ENCODE results near the gene GTF2E1. TPM values are rescaled to one million over a fixed set of nuclear protein-coding genes. Genes with fewer than 3 reads are reported as not detected.
A peak's percentile ranks its signal among the peaks of the same experiment; 100 is the strongest.
"Not testable (repeated sequence)": the region's sequence is repeated elsewhere in the genome, so short reads cannot be mapped to it uniquely, and the experiment has no call there.

The GTF2E1 gene
- polyA plus RNA-seq, 4 donors: 12.8 to 15.8 (median 14.9) TPM

DNA sequence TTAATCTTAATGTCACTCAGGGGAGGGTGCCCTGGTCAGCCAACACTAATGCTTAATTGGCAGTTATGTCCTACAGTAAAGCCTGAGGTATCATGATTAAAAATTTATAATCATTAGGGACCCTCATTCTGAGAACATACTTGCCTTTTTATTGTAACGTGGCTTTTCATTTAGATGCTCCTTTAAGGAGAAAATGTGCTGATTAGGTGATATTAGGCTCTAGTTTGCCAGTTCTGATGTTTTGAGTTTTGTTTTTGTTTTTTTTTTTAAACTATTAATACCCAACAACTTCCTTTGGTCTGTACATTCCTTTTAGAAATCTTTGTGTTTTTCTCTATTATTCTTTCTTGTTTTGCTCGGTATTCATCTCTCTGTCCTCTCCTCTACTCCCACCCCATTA is 10.3 kb downstream of the GTF2E1 start:
- no peak for DNase-seq (ENCODE audit: low read depth in 4 of 4, low spot score in 3 of 4)

DNA sequence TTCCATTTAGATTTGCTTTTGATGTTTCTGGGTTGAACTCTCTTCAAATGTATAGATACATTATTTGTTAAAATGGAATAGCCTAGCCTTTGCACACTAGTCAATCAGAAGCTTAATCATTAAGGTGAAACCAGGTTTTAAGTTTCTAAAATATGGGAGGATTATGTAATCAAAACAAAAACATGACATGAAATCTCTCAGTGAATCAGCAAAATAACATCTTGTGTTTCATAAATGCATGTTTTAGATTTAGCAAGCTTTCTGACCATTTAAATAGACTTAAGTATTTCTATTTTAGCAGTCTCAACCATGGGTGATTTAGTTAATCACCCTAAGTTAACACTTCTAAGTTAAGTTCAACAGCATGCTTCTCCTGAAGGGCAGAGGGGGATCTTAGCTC is 11.3 kb downstream of the GTF2E1 start:
- DNase-seq (ENCODE audit: low read depth in 4 of 4, low spot score in 3 of 4): no peak

GRCh38 chr3:120756061-120756460 is 13.5 kb downstream of the GTF2E1 start:
- no peak for DNase-seq (ENCODE audit: low read depth in 4 of 4, low spot score in 3 of 4)

DNA sequence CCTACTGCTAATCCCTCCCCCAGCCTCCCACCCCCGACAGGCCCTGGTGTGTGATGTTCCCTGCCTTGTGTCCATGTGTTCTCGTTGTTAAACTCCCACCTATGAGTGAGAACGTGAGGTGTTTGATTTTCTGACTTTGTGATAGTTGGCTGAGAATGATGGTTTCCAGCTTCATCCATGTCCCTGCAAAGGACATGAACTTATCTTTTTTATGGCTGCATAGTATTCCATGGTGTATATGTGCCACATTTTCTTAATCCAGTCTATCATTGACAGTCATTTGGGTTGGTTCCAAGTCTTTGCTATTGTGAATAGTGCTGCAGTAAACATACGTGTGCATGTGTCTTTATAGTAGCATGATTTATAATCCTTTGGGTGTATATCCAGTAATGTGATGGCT is 16.0 kb downstream of the GTF2E1 start:
- DNase-seq (ENCODE audit: low read depth in 4 of 4, low spot score in 3 of 4): not testable (repeated sequence)

- DNase-seq (ENCODE audit: low read depth in 4 of 4, low spot score in 3 of 4): no peak
Measured at GRCh38 chr3:120762615-120763014, 20.1 kb downstream of the GTF2E1 start.

- DNase-seq (ENCODE audit: low read depth in 4 of 4, low spot score in 3 of 4): no peak
Measured at GRCh38 chr3:120763601-120764000, 21.1 kb downstream of the GTF2E1 start.

DNA sequence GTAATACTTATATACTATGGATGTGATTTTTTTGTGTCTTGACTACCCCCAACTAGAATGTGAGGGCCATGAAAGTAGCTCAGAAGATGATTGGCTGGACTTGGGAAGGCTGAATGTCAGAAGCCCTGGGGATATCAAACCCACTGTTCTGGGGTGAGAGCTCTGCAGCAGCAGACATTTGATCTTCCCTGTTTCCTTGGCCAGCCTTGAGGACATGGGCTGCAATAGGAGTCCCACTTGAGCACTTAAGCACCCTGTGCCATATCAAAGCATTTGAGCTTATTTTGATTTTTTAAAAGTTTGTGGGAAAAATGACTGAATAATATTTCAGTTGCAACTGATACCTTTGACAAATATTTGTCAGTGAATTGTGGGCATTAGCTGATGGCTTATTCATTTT is 21.7 kb downstream of the GTF2E1 start:
- no peak for DNase-seq (ENCODE audit: low read depth in 4 of 4, low spot score in 3 of 4)

DNA sequence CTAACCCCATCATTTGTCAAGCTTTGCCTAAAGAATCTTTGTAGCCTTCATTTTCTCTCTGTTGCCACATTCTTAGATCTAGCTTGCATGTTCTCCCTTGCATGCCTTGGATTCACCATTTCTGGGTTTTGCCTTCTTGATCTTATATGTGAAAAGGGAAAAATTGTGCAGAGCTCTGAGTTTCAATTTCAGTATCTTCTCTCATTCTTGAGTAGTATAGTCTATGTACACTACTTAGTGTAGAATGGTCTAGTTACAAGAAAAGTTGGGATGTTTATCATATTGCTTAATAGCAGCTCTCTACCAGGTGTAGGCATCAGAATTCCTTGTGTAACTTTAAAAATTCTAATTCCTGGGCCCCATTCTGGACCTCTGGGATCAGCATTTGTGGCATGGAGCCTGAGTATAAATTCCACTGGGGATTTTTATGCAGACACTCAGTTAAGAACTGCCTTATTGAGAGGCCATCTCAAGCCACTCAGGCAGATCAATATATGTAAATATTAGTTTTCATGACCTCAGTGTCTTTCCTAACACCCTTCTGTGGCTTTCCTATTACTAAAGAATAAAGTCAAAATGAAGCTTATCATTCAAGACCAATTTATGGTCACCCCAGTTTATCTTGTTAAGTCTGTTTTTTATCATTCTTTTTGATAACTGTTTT is 23.4 kb downstream of the GTF2E1 start:
- no peak for DNase-seq (ENCODE audit: low read depth in 4 of 4, low spot score in 3 of 4)

DNA sequence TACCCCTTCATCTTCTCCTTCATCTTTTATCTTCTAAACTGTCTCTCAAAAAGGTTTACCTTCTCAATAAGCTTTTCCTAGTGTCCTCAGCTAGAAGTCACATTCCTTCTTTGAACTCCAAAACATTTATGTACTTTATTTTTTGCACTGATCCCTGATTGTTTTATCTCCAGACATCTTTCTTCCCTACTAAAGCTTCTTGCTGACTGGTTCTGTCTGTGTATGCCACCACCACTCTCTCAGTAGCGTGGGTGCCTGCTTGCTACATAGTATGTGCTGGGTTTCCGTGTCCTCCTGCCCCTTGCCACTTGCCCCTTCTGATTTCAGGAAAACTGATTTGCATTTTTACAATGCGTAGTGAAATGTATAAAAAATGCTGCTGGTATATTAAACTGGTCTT is 24.0 kb downstream of the GTF2E1 start:
- DNase-seq (ENCODE audit: low read depth in 4 of 4, low spot score in 3 of 4): no peak

DNA sequence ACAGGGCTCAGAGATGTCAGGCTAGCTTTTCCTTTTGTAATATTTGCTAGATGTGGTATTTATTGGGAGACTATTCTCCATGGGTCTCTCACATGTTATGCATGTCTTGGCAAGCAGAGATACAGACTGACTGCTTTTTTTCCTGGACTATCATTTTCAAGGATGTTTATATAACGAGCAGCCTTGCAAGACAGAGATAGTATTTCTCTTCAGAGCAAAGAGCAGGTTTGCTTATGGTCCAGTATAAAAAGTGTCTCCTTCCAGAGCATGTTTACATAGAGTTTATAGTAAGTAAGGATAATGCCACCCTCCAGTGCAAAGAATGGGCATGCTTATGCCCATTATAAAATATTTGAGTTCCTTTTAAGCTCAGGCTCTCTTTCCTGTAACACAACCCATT is 24.6 kb downstream of the GTF2E1 start:
- no peak for DNase-seq (ENCODE audit: low read depth in 4 of 4, low spot score in 3 of 4)

GRCh38 chr3:120769436-120769835 is 26.9 kb downstream of the GTF2E1 start:
- no peak for DNase-seq (ENCODE audit: low read depth in 4 of 4, low spot score in 3 of 4)

- no peak for DNase-seq (ENCODE audit: low read depth in 4 of 4, low spot score in 3 of 4)
Measured at GRCh38 chr3:120770891-120771290, 28.3 kb downstream of the GTF2E1 start.

- no peak for DNase-seq (ENCODE audit: low read depth in 4 of 4, low spot score in 3 of 4)
Measured at GRCh38 chr3:120772081-120772480, 29.5 kb downstream of the GTF2E1 start.

DNA sequence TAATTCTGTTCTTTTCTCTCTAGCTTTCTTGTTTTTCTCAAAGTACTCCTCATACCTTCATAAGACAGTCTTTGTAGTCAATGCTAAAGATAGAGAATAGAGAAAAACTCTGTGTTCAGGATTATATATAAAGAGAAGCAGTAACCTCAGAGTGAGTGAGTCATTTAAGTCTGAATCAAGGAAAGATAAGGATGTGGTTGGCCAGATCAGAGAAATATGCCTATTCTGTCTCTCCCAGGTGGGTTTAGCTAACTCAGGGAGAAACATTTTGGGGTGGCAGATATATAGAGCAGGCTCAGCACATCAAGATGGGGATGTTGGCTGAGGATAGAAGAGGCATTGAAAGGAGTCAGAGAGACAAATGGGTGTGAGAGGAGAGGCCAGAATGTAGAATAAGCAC is 31.4 kb downstream of the GTF2E1 start:
- no peak for DNase-seq (ENCODE audit: low read depth in 4 of 4, low spot score in 3 of 4)

- DNase-seq (ENCODE audit: low read depth in 4 of 4, low spot score in 3 of 4): no peak
Measured at GRCh38 chr3:120775411-120775810, 32.9 kb downstream of the GTF2E1 start.

DNA sequence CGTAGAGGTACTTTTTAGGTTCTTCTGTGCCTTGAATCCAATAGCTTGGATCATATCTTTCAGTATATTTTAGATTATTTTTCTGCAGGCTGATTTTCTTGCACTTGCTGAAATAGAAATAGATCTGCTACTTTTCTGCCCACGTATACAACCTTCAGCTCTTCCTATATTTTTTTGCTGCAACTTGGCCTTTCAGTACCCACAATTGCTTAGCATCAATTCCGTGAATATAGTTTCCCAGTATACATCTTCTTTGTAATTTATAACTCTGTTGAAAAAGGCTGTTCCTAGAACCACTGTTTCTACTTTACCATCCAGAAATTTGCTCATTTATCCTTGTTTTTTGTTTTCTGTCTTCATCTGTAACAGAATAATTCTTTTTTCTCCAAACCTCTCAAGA is 36.2 kb downstream of the GTF2E1 start:
- DNase-seq (ENCODE audit: low read depth in 4 of 4, low spot score in 3 of 4): no peak

DNA sequence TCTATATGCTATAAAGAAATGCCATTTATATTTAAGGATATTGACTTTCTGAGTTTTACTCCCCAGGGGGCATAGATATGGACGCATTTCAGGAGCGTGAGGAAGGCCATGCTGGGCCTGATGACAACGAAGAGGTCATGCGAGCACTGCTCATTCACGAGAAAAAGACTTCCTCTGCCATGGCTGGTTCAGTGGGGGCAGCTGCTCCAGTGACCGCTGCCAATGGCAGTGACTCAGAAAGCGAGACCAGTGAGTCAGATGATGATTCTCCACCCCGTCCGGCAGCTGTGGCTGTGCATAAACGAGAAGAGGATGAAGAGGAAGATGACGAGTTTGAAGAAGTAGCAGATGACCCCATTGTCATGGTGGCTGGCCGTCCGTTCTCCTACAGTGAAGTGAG is 38.4 kb downstream of the GTF2E1 start:
- DNase-seq (ENCODE audit: low read depth in 4 of 4, low spot score in 3 of 4): no peak

- DNase-seq (ENCODE audit: low read depth in 4 of 4, low spot score in 3 of 4): not testable (repeated sequence)
Measured at GRCh38 chr3:120785832-120786231, 43.3 kb downstream of the GTF2E1 start.

- DNase-seq (ENCODE audit: low read depth in 4 of 4, low spot score in 3 of 4): no peak
Measured at GRCh38 chr3:120791010-120791409, 48.5 kb downstream of the GTF2E1 start.

DNA sequence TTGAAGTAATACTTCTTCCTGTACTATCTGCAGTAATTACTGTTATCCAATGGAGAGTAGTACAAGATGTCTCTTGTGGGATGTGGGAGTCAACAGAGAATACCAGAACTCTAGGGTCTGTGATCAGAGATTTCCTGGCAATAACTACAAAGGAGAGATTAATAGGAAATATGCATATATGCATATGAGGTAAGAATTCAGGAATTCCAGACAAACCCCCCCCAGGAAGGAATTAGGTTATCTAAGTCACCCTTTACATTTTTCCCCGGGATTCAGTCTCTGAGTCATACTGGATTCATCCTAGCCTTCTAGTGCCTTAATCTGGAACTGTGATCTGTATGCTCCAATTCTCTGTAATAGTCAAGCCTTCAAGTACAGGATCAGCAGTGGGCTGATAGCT is 49.4 kb downstream of the GTF2E1 start:
- DNase-seq (ENCODE audit: low read depth in 4 of 4, low spot score in 3 of 4): no peak

GRCh38 chr3:120793601-120794000 is 51.1 kb downstream of the GTF2E1 start:
- DNase-seq (ENCODE audit: low read depth in 4 of 4, low spot score in 3 of 4): no peak

GRCh38 chr3:120795017-120795648 is 52.6 kb downstream of the GTF2E1 start:
- DNase-seq (ENCODE audit: low read depth in 4 of 4, low spot score in 3 of 4): peak; percentile 25 to 56 (median 46)

DNA sequence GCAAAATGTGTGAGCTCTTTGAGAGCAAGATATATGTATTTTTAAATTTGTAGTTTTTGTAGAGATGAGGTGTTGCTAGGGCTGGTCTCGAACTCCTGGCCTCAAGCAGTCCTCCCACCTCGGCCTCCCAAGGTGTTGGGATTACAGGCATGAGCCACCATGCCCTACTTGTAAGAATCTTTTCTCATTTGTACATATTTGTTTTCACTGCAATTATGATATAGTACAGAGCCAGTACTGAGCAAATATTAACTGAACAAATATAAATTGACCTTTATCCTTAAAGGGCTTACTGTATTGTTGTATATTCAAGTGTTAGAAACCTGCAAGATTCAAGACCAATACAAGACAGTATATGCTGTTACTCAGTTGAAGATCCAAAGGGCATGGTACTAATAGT is 53.4 kb downstream of the GTF2E1 start:
- DNase-seq (ENCODE audit: low read depth in 4 of 4, low spot score in 3 of 4): no peak
